HL-60 (cell line): Measurements from ENCODE around the gene PI3.

Experiments used
- CTCF ChIP-seq: IDR thresholded peaks from one replicate; pipeline ENCODE4 v1.5.1; 2011; ENCODE audit warnings: low read length, control low read depth, inconsistent platforms; ENCODE audit not compliant: insufficient read depth
- GABPA ChIP-seq: IDR thresholded peaks from 2 replicates; pipeline ENCODE4 v1.6.1; 2012; ENCODE audit warnings: low read depth
- POLR2AphosphoS5 ChIP-seq: IDR thresholded peaks from 2 replicates; pipeline ENCODE4 v1.6.1; 2012; ENCODE audit warnings: low read depth
- REST ChIP-seq: IDR thresholded peaks from 2 replicates; pipeline ENCODE4 v1.6.1; 2012; ENCODE audit warnings: low read depth; ENCODE audit not compliant: insufficient replicate concordance
- SPI1 ChIP-seq: IDR thresholded peaks from 2 replicates; pipeline ENCODE4 v1.6.1; 2012; ENCODE audit warnings: low read depth, mild to moderate bottlenecking, borderline replicate concordance

GRCh38 chr20:45218124-45218523 lies 43.4 kb downstream of the PI3 start:
- TF ChIP-seq CTCF (no peak), GABPA (no peak), POLR2AphosphoS5 (no peak), REST (no peak), SPI1 (no peak)
